Muscle layer of colon (tissue), 2 donors: ENCODE results near the gene PARG.
"Not testable (repeated sequence)": the region's sequence is repeated elsewhere in the genome, so short reads cannot be mapped to it uniquely, and the experiment has no call there.

Source experiments
- H3K27ac ChIP-seq: one replicate; pipeline ENCODE4 v1.7.0; 2013; ENCODE audit warnings: low read depth, mild to moderate bottlenecking, low read length, moderate library complexity
- H3K27me3 ChIP-seq, 2 donors: one replicate each; pipeline ENCODE4 v1.7.0; 2013; ENCODE audit warnings: low read length in 2 of 2, mild to moderate bottlenecking in 2 of 2; ENCODE audit not compliant: insufficient read depth in 2 of 2, control insufficient read depth in 1 of 2
- H3K36me3 ChIP-seq: one replicate; pipeline ENCODE4 v1.7.0; 2013; ENCODE audit warnings: mild to moderate bottlenecking, low read length; ENCODE audit not compliant: insufficient read depth
- H3K4me1 ChIP-seq: one replicate; pipeline ENCODE4 v1.7.0; 2013; ENCODE audit warnings: mild to moderate bottlenecking, low read length; ENCODE audit not compliant: insufficient read depth
- H3K4me3 ChIP-seq, 2 donors: one replicate each; pipeline ENCODE4 v1.7.0; 2013; ENCODE audit warnings: low read length in 2 of 2, low read depth in 1 of 2, mild to moderate bottlenecking in 1 of 2, moderate library complexity in 1 of 2
- H3K9ac ChIP-seq: one replicate; pipeline ENCODE4 v1.7.0; 2013; ENCODE audit warnings: low read length
- H3K9me3 ChIP-seq: one replicate; pipeline ENCODE4 v1.7.0; 2013; ENCODE audit warnings: mild to moderate bottlenecking, low read length
- donor health status: abdominal sarcoma.
- donor health status: Adenocarcinoma of cecum.

The PARG gene

GRCh38 chr10:49941447-49942338, at the start of gene PARG, which contains the start of gene TIMM23B:
PARG (minus strand) TSS chr10:49942027; CDS start chr10:49941725, 302 bp downstream.
TIMM23B (plus strand) TSS chr10:49942053; CDS start chr10:49942195, 142 bp downstream.
- not testable (repeated sequence) for H3K27me3 ChIP-seq, H3K9me3 ChIP-seq, H3K4me1 ChIP-seq, H3K36me3 ChIP-seq
- Histone ChIP-seq H3K4me3 (peak within 1 kb of the TSS; percentile 57 to 70), H3K9ac (peak within 1 kb of the TSS; percentile 74), H3K27ac (peak within 1 kb of the TSS; percentile 68)

- H3K9me3 ChIP-seq, H3K4me1 ChIP-seq, H3K27me3 ChIP-seq, H3K36me3 ChIP-seq, H3K4me3 ChIP-seq, H3K9ac ChIP-seq, H3K27ac ChIP-seq: not testable (repeated sequence)
These were observed 46.5 kb upstream of the PARG start, which contains the start of gene AGAP6 for GRCh38 chr10:49988376-49988775. AGAP6 (plus strand) TSS chr10:49988406; CDS start chr10:49988716, 310 bp downstream.

- not testable (repeated sequence) for H3K9ac ChIP-seq, H3K9me3 ChIP-seq, H3K4me3 ChIP-seq, H3K36me3 ChIP-seq, H3K27me3 ChIP-seq, H3K4me1 ChIP-seq, H3K27ac ChIP-seq
These were observed 45.4 kb upstream of the PARG start for GRCh38 chr10:49987207-49987606.

GRCh38 chr10:49977756-49978155, 35.9 kb upstream of the PARG start:
- not testable (repeated sequence) for H3K27me3 ChIP-seq, H3K27ac ChIP-seq, H3K9ac ChIP-seq, H3K4me3 ChIP-seq, H3K9me3 ChIP-seq, H3K36me3 ChIP-seq, H3K4me1 ChIP-seq

- H3K27me3 ChIP-seq, H3K4me1 ChIP-seq: not testable (repeated sequence)
These were observed 30.3 kb upstream of the PARG start for GRCh38 chr10:49972094-49972493.

GRCh38 chr10:49971466-49971865, 29.6 kb upstream of the PARG start:
- not testable (repeated sequence) for H3K4me1 ChIP-seq, H3K36me3 ChIP-seq, H3K27ac ChIP-seq, H3K9ac ChIP-seq, H3K4me3 ChIP-seq, H3K27me3 ChIP-seq, H3K9me3 ChIP-seq

More at GRCh38 chr10:49972094-49972493, 30.3 kb upstream of the PARG start:
- not testable (repeated sequence) for H3K36me3 ChIP-seq, H3K27ac ChIP-seq, H3K4me3 ChIP-seq, H3K9me3 ChIP-seq, H3K9ac ChIP-seq

- H3K9me3 ChIP-seq, H3K4me3 ChIP-seq, H3K9ac ChIP-seq, H3K27ac ChIP-seq, H3K27me3 ChIP-seq, H3K4me1 ChIP-seq, H3K36me3 ChIP-seq: not testable (repeated sequence)
These were observed 28.6 kb upstream of the PARG start for GRCh38 chr10:49970331-49970857.

GRCh38 chr10:49953122-49953521, 11.3 kb upstream of the PARG start:
- H3K9ac ChIP-seq, H3K36me3 ChIP-seq, H3K9me3 ChIP-seq, H3K27me3 ChIP-seq, H3K4me3 ChIP-seq, H3K27ac ChIP-seq, H3K4me1 ChIP-seq: not testable (repeated sequence)

GRCh38 chr10:49952006-49952405, 10.2 kb upstream of the PARG start:
- not testable (repeated sequence) for H3K27me3 ChIP-seq, H3K36me3 ChIP-seq

GRCh38 chr10:49948737-49949136, 6.9 kb upstream of the PARG start:
- not testable (repeated sequence) for H3K27ac ChIP-seq, H3K4me3 ChIP-seq, H3K9me3 ChIP-seq, H3K27me3 ChIP-seq, H3K4me1 ChIP-seq, H3K9ac ChIP-seq, H3K36me3 ChIP-seq

More at GRCh38 chr10:49952006-49952405, 10.2 kb upstream of the PARG start:
- not testable (repeated sequence) for H3K4me3 ChIP-seq, H3K9ac ChIP-seq, H3K27ac ChIP-seq, H3K9me3 ChIP-seq, H3K4me1 ChIP-seq

- not testable (repeated sequence) for H3K4me3 ChIP-seq, H3K27ac ChIP-seq, H3K36me3 ChIP-seq, H3K4me1 ChIP-seq, H3K27me3 ChIP-seq, H3K9me3 ChIP-seq, H3K9ac ChIP-seq
These were observed 6.3 kb upstream of the PARG start for GRCh38 chr10:49948142-49948541.

GRCh38 chr10:49943607-49944006, 1.8 kb upstream of the PARG start:
- H3K4me1 ChIP-seq, H3K27ac ChIP-seq: not testable (repeated sequence)

More at GRCh38 chr10:49943607-49944006, 1.8 kb upstream of the PARG start:
- H3K36me3 ChIP-seq, H3K4me3 ChIP-seq, H3K9ac ChIP-seq, H3K27me3 ChIP-seq, H3K9me3 ChIP-seq: not testable (repeated sequence)
